Neural cell (in vitro differentiated cells): Measurements from ENCODE around the gene FBXO34. TPM values are rescaled to one million over a fixed set of nuclear protein-coding genes. Genes with fewer than 3 reads are reported as not detected.

ENCODE experiments used
- H2AFZ ChIP-seq: fragments of 200-600, 300-800 bp; sonication (generic), shearing (Covaris generic); 2 replicates; pipeline ENCODE4 v1.6.0; 2014; ENCODE audit warnings: low read depth, mild to moderate bottlenecking, antibody characterized with exemption, low read length, moderate library complexity
- H3F3A ChIP-seq: fragments of 200-600 bp; shearing (Covaris generic); 2 replicates; pipeline ENCODE4 v1.6.1; 2016; ENCODE audit warnings: mild to moderate bottlenecking, moderate library complexity, mixed read lengths, antibody characterized with exemption, low read length; ENCODE audit not compliant: insufficient read depth, poor library complexity, severe bottlenecking
- H3K27ac ChIP-seq: fragments of 200-600, 300-800 bp; sonication (generic), shearing (Covaris generic); 2 replicates; pipeline ENCODE4 v1.5.1; 2014; ENCODE audit warnings: mild to moderate bottlenecking, low read length, moderate library complexity
- H3K27me3 ChIP-seq: fragments of 300-800, 200-600 bp; sonication (generic), shearing (Covaris generic); 2 replicates; pipeline ENCODE4 v1.6.0; 2014; ENCODE audit warnings: mild to moderate bottlenecking, low read depth, low read length, moderate library complexity; ENCODE audit not compliant: insufficient read depth
- H3K36me3 ChIP-seq: fragments of 300-800, 200-600 bp; sonication (generic), shearing (Covaris generic); 2 replicates; pipeline ENCODE4 v1.5.1; 2014; ENCODE audit warnings: mild to moderate bottlenecking, antibody characterized with exemption, low read length, moderate library complexity; ENCODE audit not compliant: insufficient read depth
- H3K4me2 ChIP-seq: fragments of 300-800, 200-600 bp; sonication (generic), shearing (Covaris generic); 2 replicates; pipeline ENCODE4 v1.6.0; 2014; ENCODE audit warnings: mild to moderate bottlenecking, low read length
- H3K4me3 ChIP-seq: fragments of 300-800, 200-600 bp; sonication (generic), shearing (Covaris generic); 2 replicates; pipeline ENCODE4 v1.5.1; 2014; ENCODE audit warnings: mild to moderate bottlenecking, low read length, moderate library complexity
- H3K79me2 ChIP-seq: fragments of 200-600 bp; shearing (Covaris generic); replicated peaks from 2 replicates; pipeline ENCODE4 v1.6.0; 2014; ENCODE audit warnings: mild to moderate bottlenecking, low read length, moderate library complexity; ENCODE audit not compliant: insufficient read depth
- H3K9ac ChIP-seq: fragments of 300-800, 200-600 bp; sonication (generic), shearing (Covaris generic); 2 replicates; pipeline ENCODE4 v1.6.1; 2016; ENCODE audit warnings: mild to moderate bottlenecking, low read length, mixed read lengths
- H3K9me2 ChIP-seq: fragments of 200-600 bp; shearing (Covaris generic); 2 replicates; pipeline ENCODE4 v1.6.1; 2016; ENCODE audit warnings: mild to moderate bottlenecking, low read length, mixed read lengths; ENCODE audit not compliant: insufficient read depth
- H3K9me3 ChIP-seq: fragments of 200-600, 300-800 bp; sonication (generic), shearing (Covaris generic); 2 replicates; pipeline ENCODE4 v1.6.1; 2016; ENCODE audit warnings: mild to moderate bottlenecking, mixed run types, low read length, moderate library complexity, mixed read lengths
- H4K20me1 ChIP-seq: fragments of 200-600 bp; shearing (Covaris generic); 2 replicates; pipeline ENCODE4 v1.6.1; 2016; ENCODE audit warnings: mild to moderate bottlenecking, mixed run types; ENCODE audit not compliant: insufficient read depth
- EP300 ChIP-seq: fragments of 450-650 bp; conservative IDR thresholded peaks from 2 replicates; pipeline ENCODE4 v1.6.1; 2014; ENCODE audit warnings: antibody characterized with exemption, mild to moderate bottlenecking, moderate library complexity; ENCODE audit not compliant: poor library complexity, severe bottlenecking
- EZH2 ChIP-seq: fragments of 200-600, 300-800 bp; shearing (Covaris generic), sonication (generic); IDR thresholded peaks from 2 replicates; pipeline ENCODE4 v1.6.1; 2014; ENCODE audit warnings: antibody characterized with exemption, low read length, borderline replicate concordance, mild to moderate bottlenecking; ENCODE audit not compliant: insufficient read depth, poor library complexity, severe bottlenecking
- MXI1 ChIP-seq: fragments of 450-650 bp; conservative IDR thresholded peaks from 2 replicates; pipeline ENCODE4 v1.6.1; 2014; ENCODE audit warnings: antibody characterized with exemption, mild to moderate bottlenecking; ENCODE audit not compliant: poor library complexity, severe bottlenecking
- POLR2AphosphoS5 ChIP-seq: IDR thresholded peaks from 2 replicates; pipeline ENCODE4 v1.6.1; 2012
- RAD21 ChIP-seq: fragments of 450-650 bp; conservative IDR thresholded peaks from 2 replicates; pipeline ENCODE4 v1.6.1; 2014; ENCODE audit warnings: antibody characterized with exemption, mild to moderate bottlenecking, moderate library complexity
- SMC3 ChIP-seq: fragments of 450-650 bp; conservative IDR thresholded peaks from 2 replicates; pipeline ENCODE4 v1.6.1; 2014; ENCODE audit warnings: antibody characterized with exemption, mild to moderate bottlenecking, moderate library complexity; ENCODE audit not compliant: poor library complexity
- TAF1 ChIP-seq: IDR thresholded peaks from 2 replicates; pipeline ENCODE4 v1.6.1; 2012; ENCODE audit warnings: low read depth
- polyA plus RNA-seq: library from polyadenylated mRNA; depleted of rRNA; stranded (reverse); fragments of >200 nt; gene quantifications from 2 replicates; pipeline ENCODE4 v1.2.3, GENCODE V29; 2014
- TF ChIP-seq, protein P1 (sequence below): fragments of 450-650 bp; IDR thresholded peaks from 2 replicates; pipeline ENCODE4 v1.5.1; 2014; ENCODE audit warnings: antibody characterized with exemption, mild to moderate bottlenecking, moderate library complexity; ENCODE audit not compliant: poor library complexity, severe bottlenecking
- TF ChIP-seq, protein P2 (sequence below): IDR thresholded peaks from 2 replicates; pipeline ENCODE4 v1.6.1; 2012; ENCODE audit warnings: borderline replicate concordance

FBXO34 gene
- polyA plus RNA-seq, 1 donor from 2014 or later: 34.2 TPM

- H3K27me3 ChIP-seq: no peaks in the 10 kb centered on the region
- no peaks in the 10 kb centered on the region for H3K9me2 ChIP-seq
- no peak overlapping the region for H3K9ac ChIP-seq
- no peaks in the 10 kb centered on the region for H3K9me3 ChIP-seq
- no peak overlapping the region for H3K4me2 ChIP-seq
- H3F3A ChIP-seq: no peaks in the 10 kb centered on the region
- H4K20me1 ChIP-seq: no peaks in the 10 kb centered on the region
- no peak overlapping the region for H2AFZ ChIP-seq
- H3K27ac ChIP-seq: no peak overlapping the region
- H3K36me3 ChIP-seq: no peaks in the 10 kb centered on the region
- H3K4me3 ChIP-seq: no peak overlapping the region
- peaks cover 49% of the 10 kb centered on the region for H3K79me2 ChIP-seq
- TF ChIP-seq SMC3 (no peak), TAF1 (no peak), EZH2 (no peak), MXI1 (no peak), POLR2AphosphoS5 (no peak), EP300 (no peak), RAD21 (no peak)
- TF ChIP-seq, protein P1, sequence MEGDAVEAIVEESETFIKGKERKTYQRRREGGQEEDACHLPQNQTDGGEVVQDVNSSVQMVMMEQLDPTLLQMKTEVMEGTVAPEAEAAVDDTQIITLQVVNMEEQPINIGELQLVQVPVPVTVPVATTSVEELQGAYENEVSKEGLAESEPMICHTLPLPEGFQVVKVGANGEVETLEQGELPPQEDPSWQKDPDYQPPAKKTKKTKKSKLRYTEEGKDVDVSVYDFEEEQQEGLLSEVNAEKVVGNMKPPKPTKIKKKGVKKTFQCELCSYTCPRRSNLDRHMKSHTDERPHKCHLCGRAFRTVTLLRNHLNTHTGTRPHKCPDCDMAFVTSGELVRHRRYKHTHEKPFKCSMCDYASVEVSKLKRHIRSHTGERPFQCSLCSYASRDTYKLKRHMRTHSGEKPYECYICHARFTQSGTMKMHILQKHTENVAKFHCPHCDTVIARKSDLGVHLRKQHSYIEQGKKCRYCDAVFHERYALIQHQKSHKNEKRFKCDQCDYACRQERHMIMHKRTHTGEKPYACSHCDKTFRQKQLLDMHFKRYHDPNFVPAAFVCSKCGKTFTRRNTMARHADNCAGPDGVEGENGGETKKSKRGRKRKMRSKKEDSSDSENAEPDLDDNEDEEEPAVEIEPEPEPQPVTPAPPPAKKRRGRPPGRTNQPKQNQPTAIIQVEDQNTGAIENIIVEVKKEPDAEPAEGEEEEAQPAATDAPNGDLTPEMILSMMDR: no peak
- TF ChIP-seq, protein P2, sequence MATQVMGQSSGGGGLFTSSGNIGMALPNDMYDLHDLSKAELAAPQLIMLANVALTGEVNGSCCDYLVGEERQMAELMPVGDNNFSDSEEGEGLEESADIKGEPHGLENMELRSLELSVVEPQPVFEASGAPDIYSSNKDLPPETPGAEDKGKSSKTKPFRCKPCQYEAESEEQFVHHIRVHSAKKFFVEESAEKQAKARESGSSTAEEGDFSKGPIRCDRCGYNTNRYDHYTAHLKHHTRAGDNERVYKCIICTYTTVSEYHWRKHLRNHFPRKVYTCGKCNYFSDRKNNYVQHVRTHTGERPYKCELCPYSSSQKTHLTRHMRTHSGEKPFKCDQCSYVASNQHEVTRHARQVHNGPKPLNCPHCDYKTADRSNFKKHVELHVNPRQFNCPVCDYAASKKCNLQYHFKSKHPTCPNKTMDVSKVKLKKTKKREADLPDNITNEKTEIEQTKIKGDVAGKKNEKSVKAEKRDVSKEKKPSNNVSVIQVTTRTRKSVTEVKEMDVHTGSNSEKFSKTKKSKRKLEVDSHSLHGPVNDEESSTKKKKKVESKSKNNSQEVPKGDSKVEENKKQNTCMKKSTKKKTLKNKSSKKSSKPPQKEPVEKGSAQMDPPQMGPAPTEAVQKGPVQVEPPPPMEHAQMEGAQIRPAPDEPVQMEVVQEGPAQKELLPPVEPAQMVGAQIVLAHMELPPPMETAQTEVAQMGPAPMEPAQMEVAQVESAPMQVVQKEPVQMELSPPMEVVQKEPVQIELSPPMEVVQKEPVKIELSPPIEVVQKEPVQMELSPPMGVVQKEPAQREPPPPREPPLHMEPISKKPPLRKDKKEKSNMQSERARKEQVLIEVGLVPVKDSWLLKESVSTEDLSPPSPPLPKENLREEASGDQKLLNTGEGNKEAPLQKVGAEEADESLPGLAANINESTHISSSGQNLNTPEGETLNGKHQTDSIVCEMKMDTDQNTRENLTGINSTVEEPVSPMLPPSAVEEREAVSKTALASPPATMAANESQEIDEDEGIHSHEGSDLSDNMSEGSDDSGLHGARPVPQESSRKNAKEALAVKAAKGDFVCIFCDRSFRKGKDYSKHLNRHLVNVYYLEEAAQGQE: no peak
Measured at GRCh38 chr14:55274751-55275150, 3.5 kb downstream of the FBXO34 start.

- TF ChIP-seq, protein P2: no peak
- TF ChIP-seq SMC3: no peak
- no peak for TF ChIP-seq RAD21
- no peak for TF ChIP-seq EZH2
- TF ChIP-seq TAF1: no peak
- TF ChIP-seq POLR2AphosphoS5: no peak
- no peak for TF ChIP-seq EP300
- TF ChIP-seq MXI1: no peak
- TF ChIP-seq, protein P1: no peak
- H4K20me1 ChIP-seq: no peaks in the 10 kb centered on the region
- H3K36me3 ChIP-seq: no peaks in the 10 kb centered on the region
- H3K9me2 ChIP-seq: no peaks in the 10 kb centered on the region
- no peak overlapping the region for H2AFZ ChIP-seq
- H3K79me2 ChIP-seq: peaks cover 55% of the 10 kb centered on the region
- H3F3A ChIP-seq: no peaks in the 10 kb centered on the region
- H3K27me3 ChIP-seq: no peaks in the 10 kb centered on the region
- no peaks in the 10 kb centered on the region for H3K9me3 ChIP-seq
- no peak overlapping the region for H3K4me3 ChIP-seq
- H3K4me2 ChIP-seq: no peak overlapping the region
- H3K9ac ChIP-seq: no peak overlapping the region
- no peak overlapping the region for H3K27ac ChIP-seq
Measured at GRCh38 chr14:55276736-55277135, 5.5 kb downstream of the FBXO34 start.
